ENCODE data around the gene LMBR1L.

The LMBR1L gene

GRCh38 chr12:49054096-49054495 is 56.6 kb downstream of the LMBR1L start:
- peaks cover 33 to 68% of the 10 kb centered on the region in 2 experiments for H3K36me3 ChIP-seq (ENCODE audit: control insufficient read depth in 2 of 2, insufficient read depth in 1 of 2, low read length in 2 of 2)
- no peaks in the 10 kb centered on the region for H3K9me3 ChIP-seq (ENCODE audit: control insufficient read depth, insufficient read depth, low read depth, low read length)
- H3K27ac ChIP-seq (ENCODE audit: extremely low read depth, low read depth, low read length): no peak overlapping the region
- H3K4me3 ChIP-seq (ENCODE audit: low read depth, low read length): no peak overlapping the region
- ChIA-PET CTCF (interaction anchor here (0.6 to 2.4 kb wide), 4 partner anchors 10 to 35 kb away, joined by 3 to 18 read pairs (median 4); no protein-coding TSS in a partner anchor), POLR2A (no interaction called here)
- TF ChIP-seq PRDM1 (tag by site-specific recombination; IDR thresholded peaks at IDR 0.05) (no peak), ZNF157 (tag by site-specific recombination; IDR thresholded peaks at IDR 0.05) (no peak), ZNF16 (tag by site-specific recombination; IDR thresholded peaks at IDR 0.05; ENCODE audit: low read depth) (no peak), ZNF501 (tag by site-specific recombination; IDR thresholded peaks at IDR 0.05) (no peak), SCRT2 (tag by site-specific recombination; IDR thresholded peaks at IDR 0.05) (no peak), ZNF473 (tag by site-specific recombination; IDR thresholded peaks at IDR 0.05) (no peak), ZNF184 (tag by site-specific recombination; IDR thresholded peaks at IDR 0.05) (no peak), MZF1 (tag by site-specific recombination; IDR thresholded peaks at IDR 0.05; ENCODE audit: borderline replicate concordance) (no peak), ZNF585B (tag by site-specific recombination; IDR thresholded peaks at IDR 0.05) (no peak), ZNF777 (tag by site-specific recombination; IDR thresholded peaks at IDR 0.05; ENCODE audit: borderline replicate concordance) (no peak), ZNF239 (tag by site-specific recombination; IDR thresholded peaks at IDR 0.05) (no peak), ZNF311 (tag by site-specific recombination; IDR thresholded peaks at IDR 0.05; ENCODE audit: borderline replicate concordance) (no peak), PRDM4 (tag by site-specific recombination; IDR thresholded peaks at IDR 0.05) (no peak), ZNF623 (tag by site-specific recombination; IDR thresholded peaks at IDR 0.05) (no peak), ZNF449 (tag by site-specific recombination; IDR thresholded peaks at IDR 0.05) (no peak), ZFP41 (tag by site-specific recombination; IDR thresholded peaks at IDR 0.05; ENCODE audit: borderline replicate concordance) (no peak), ZNF792 (tag by site-specific recombination; IDR thresholded peaks at IDR 0.05) (no peak), ZNF670 (tag by site-specific recombination; IDR thresholded peaks at IDR 0.05; ENCODE audit: low read depth) (no peak), CTCF (tag by site-specific recombination; IDR thresholded peaks at IDR 0.05) (no peak), KLF16 (tag by site-specific recombination; IDR thresholded peaks at IDR 0.05) (no peak)
- peaks cover 11% of the 10 kb centered on the region for H3K4me1 ChIP-seq (ENCODE audit: control insufficient read depth, insufficient read depth, low read length)

- Histone ChIP-seq H3K4me3 (ENCODE audit: low read depth, low read length) (no peak overlapping the region), H3K36me3 (ENCODE audit: control insufficient read depth in 2 of 2, insufficient read depth in 1 of 2, low read length in 2 of 2) (peaks cover 43 to 83% of the 10 kb centered on the region in 2 experiments), H3K27ac (ENCODE audit: extremely low read depth, low read depth, low read length) (no peak overlapping the region), H3K9me3 (ENCODE audit: control insufficient read depth, insufficient read depth, low read depth, low read length) (no peaks in the 10 kb centered on the region), H3K4me1 (ENCODE audit: control insufficient read depth, insufficient read depth, low read length) (peaks cover 10% of the 10 kb centered on the region)
- ChIA-PET CTCF (no interaction called here), POLR2A (no interaction called here)
- TF ChIP-seq ZNF544 (tag by site-specific recombination; IDR thresholded peaks at IDR 0.05): no peak
- TF ChIP-seq ZNF837 (tag by site-specific recombination; IDR thresholded peaks at IDR 0.05): no peak
- no peak for TF ChIP-seq BCL11A (tag by site-specific recombination; IDR thresholded peaks at IDR 0.05; ENCODE audit: low read depth)
- no peak for TF ChIP-seq ZNF426 (tag by site-specific recombination; IDR thresholded peaks at IDR 0.05)
- TF ChIP-seq ZNF707 (tag by site-specific recombination; IDR thresholded peaks at IDR 0.05): no peak
- no peak for TF ChIP-seq ZFP37 (tag by site-specific recombination; IDR thresholded peaks at IDR 0.05)
- TF ChIP-seq INSM2 (tag by site-specific recombination; IDR thresholded peaks at IDR 0.05): no peak
- no peak for TF ChIP-seq KLF1 (tag by site-specific recombination; IDR thresholded peaks at IDR 0.05)
- TF ChIP-seq ZXDB (tag by site-specific recombination; IDR thresholded peaks at IDR 0.05): no peak
- TF ChIP-seq KLF16 (tag by site-specific recombination; IDR thresholded peaks at IDR 0.05): no peak
- TF ChIP-seq ZNF184 (tag by site-specific recombination; IDR thresholded peaks at IDR 0.05): no peak
- no peak for TF ChIP-seq GFI1B (tag by site-specific recombination; IDR thresholded peaks at IDR 0.05)
Observed at GRCh38 chr12:49052451-49053208, 58.0 kb downstream of the LMBR1L start.
